ENCODE results near the gene PSTPIP2.

GRCh38 chr18:45998244-45998643, 73.8 kb downstream of the PSTPIP2 start:
- no peak for TF ChIP-seq CTCF (IDR thresholded peaks at IDR 0.05; ENCODE audit: low read depth, low read length, missing input control)
- TF ChIP-seq, protein P1, sequence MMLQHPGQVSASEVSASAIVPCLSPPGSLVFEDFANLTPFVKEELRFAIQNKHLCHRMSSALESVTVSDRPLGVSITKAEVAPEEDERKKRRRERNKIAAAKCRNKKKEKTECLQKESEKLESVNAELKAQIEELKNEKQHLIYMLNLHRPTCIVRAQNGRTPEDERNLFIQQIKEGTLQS (IDR thresholded peaks at IDR 0.05) = no peak
- no peak for TF ChIP-seq GABPA (IDR thresholded peaks at IDR 0.05 in 1 of 2, conservative IDR thresholded peaks at IDR 0.05 in 1 of 2)
- no peak for TF ChIP-seq HNF4G (IDR thresholded peaks at IDR 0.05)
- no peak for TF ChIP-seq EGR1 (IDR thresholded peaks at IDR 0.05; ENCODE audit: low read depth in 2 of 2)
- TF ChIP-seq NR2F2 (IDR thresholded peaks at IDR 0.05) = no peak
- TF ChIP-seq, protein P2, sequence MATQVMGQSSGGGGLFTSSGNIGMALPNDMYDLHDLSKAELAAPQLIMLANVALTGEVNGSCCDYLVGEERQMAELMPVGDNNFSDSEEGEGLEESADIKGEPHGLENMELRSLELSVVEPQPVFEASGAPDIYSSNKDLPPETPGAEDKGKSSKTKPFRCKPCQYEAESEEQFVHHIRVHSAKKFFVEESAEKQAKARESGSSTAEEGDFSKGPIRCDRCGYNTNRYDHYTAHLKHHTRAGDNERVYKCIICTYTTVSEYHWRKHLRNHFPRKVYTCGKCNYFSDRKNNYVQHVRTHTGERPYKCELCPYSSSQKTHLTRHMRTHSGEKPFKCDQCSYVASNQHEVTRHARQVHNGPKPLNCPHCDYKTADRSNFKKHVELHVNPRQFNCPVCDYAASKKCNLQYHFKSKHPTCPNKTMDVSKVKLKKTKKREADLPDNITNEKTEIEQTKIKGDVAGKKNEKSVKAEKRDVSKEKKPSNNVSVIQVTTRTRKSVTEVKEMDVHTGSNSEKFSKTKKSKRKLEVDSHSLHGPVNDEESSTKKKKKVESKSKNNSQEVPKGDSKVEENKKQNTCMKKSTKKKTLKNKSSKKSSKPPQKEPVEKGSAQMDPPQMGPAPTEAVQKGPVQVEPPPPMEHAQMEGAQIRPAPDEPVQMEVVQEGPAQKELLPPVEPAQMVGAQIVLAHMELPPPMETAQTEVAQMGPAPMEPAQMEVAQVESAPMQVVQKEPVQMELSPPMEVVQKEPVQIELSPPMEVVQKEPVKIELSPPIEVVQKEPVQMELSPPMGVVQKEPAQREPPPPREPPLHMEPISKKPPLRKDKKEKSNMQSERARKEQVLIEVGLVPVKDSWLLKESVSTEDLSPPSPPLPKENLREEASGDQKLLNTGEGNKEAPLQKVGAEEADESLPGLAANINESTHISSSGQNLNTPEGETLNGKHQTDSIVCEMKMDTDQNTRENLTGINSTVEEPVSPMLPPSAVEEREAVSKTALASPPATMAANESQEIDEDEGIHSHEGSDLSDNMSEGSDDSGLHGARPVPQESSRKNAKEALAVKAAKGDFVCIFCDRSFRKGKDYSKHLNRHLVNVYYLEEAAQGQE (IDR thresholded peaks at IDR 0.05) = no peak
- no peak for TF ChIP-seq FOXA2 (IDR thresholded peaks at IDR 0.05)
- TF ChIP-seq YY1 (IDR thresholded peaks at IDR 0.05) = no peak
